Measurements from ENCODE around the gene SMAD2.

Gene SMAD2

GRCh38 chr18:47888156-47888555, 42.3 kb downstream of the SMAD2 start:
- no peak for TF ChIP-seq CTCF (IDR thresholded peaks at IDR 0.05; ENCODE audit: low read depth, low read length)
- no peak overlapping the region for H3K4me3 ChIP-seq (replicated peaks in 1 of 2; ENCODE audit: low read depth in 2 of 2, low read length in 2 of 2)
- DNase-seq (ENCODE audit: low read depth in 2 of 2): no peak

DNA sequence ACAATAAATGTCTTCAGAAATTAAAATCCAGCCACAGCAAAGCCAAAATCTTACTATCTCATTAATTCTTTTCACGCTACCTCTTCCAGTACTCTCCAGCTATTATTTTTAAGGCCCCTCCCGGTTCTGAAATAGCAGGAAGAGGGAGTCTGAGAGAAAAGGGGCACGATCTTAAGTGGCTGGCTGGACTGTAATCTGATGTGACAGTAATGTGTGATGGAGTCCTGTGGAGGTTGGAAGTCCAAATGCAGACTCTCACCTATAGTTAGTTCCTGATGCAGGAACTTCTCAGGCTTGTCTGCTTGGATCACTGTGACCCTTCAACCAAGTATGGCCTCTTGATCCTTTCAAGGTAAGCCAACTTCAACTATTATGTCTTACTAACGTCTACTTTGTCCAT, 43.2 kb downstream of the SMAD2 start:
- no peak for DNase-seq (ENCODE audit: low read depth in 2 of 2)
- TF ChIP-seq CTCF (IDR thresholded peaks at IDR 0.05; ENCODE audit: low read depth, low read length): no peak

DNA sequence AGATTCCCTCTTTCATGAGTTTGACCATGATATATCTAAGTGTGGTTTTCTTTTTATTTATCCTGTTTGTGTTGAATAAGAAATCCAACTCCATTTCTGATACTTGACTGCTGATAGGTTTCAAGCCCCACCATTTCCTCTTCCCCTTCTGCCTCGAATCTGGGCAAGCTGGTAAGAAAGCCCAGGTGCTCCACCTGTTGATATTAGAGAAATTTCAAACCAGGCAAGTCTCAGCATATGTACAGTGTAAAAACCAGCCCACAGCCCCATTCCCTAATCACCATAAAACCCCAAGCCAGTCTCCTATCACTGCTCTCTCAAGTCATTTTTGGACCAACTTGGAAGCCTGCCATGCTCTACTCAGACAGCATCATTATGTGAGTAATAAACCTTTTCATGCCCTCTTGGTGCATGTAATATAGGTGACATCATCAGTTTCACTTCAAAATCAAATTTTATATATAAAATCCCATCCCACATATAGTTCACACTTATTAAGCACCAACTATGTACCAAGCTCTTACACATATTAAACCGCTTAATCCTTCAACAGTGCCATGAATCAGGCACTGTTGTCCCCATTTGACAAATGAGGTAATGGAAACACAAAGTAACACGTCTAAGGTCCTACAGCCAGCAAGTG, 46.6 kb downstream of the SMAD2 start:
- no peak overlapping the region for H3K4me3 ChIP-seq (replicated peaks in 1 of 2; ENCODE audit: low read depth in 2 of 2, low read length in 2 of 2)
- TF ChIP-seq CTCF (IDR thresholded peaks at IDR 0.05; ENCODE audit: low read depth, low read length): no peak
- DNase-seq (ENCODE audit: low read depth in 2 of 2): peak; percentile 62 to 74

More for the DNA sequence above, 43.2 kb downstream of the SMAD2 start:
- H3K4me3 ChIP-seq (replicated peaks in 1 of 2; ENCODE audit: low read depth in 2 of 2, low read length in 2 of 2): no peak overlapping the region

GRCh38 chr18:47882641-47883040, 47.8 kb downstream of the SMAD2 start:
- DNase-seq (ENCODE audit: low read depth in 2 of 2): peak; percentile 44 to 69
- no peak for TF ChIP-seq CTCF (IDR thresholded peaks at IDR 0.05; ENCODE audit: low read depth, low read length)

DNA sequence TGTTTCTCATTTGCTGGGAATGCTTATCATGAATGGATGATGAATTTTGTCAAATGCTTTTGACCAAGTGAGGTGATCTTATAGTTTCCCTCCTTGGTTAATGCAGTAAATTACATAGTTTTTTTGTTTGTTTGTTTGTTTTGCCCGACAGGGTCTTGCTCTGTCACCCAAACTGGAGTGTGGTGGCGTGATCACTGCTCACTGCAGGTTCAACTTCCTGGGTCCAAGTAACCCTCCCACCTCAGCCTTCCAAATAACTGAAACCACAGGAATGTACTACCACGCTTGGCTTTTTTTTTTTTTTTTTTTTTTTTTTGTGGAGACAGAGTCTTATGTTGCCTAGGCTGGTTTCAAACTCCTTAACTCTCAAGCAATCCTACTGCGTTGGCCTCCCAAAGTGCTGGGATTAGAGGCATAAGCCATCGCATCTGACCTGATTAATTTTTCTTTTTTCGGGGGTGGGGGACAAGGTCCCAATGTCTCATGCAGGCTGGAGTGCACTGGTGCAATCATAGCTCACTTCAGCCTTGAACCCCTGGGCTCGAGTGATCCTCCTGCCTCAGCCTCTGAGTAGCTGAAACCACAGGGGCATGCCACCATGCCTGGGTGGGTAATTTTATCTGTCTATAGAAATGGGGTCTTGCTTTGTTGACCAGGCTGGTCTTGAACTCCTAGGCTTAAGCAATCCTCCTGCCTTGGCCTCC, 48.6 kb downstream of the SMAD2 start:
- DNase-seq (ENCODE audit: low read depth in 2 of 2): peak; percentile 74 to 85
- H3K4me3 ChIP-seq (replicated peaks in 1 of 2; ENCODE audit: low read depth in 2 of 2, low read length in 2 of 2): no peak overlapping the region
- no peak for TF ChIP-seq CTCF (IDR thresholded peaks at IDR 0.05; ENCODE audit: low read depth, low read length)

More at GRCh38 chr18:47882641-47883040, 47.8 kb downstream of the SMAD2 start:
- H3K4me3 ChIP-seq (replicated peaks in 1 of 2; ENCODE audit: low read depth in 2 of 2, low read length in 2 of 2): no peak overlapping the region

DNA sequence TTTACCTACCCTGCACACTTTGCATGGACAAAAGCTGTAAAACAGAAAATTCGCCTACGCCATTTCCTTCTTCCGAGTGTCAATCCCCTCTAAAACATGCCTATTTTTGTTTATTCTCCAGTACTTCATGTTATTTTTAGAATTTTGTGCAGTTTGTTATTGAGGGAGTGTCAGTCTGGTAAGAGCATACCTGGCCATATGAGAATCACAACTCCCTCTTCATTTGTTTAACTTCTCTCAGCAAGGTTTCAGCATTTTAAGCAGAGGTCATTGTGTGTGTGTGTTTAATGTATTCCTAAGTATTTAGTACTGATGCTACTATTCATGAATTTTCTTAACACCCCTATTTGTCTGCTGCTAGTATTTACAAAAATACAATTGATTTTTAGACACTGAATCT, 49.4 kb downstream of the SMAD2 start:
- no peak overlapping the region for H3K4me3 ChIP-seq (replicated peaks in 1 of 2; ENCODE audit: low read depth in 2 of 2, low read length in 2 of 2)
- no peak for DNase-seq (ENCODE audit: low read depth in 2 of 2)
- no peak for TF ChIP-seq CTCF (IDR thresholded peaks at IDR 0.05; ENCODE audit: low read depth, low read length)

Data from cardiac fibroblast (primary cell).